GM18508 (cell line): ENCODE data around the gene NIPAL4.

ENCODE experiments used
- ATAC-seq: cut with Tn5 transposase; IDR thresholded peaks from one replicate; pipeline ENCODE4 v1.9.1; 2021; ENCODE audit warnings: moderate number of reproducible peaks; ENCODE audit not compliant: insufficient read depth, unreplicated experiment

The NIPAL4 gene

DNA sequence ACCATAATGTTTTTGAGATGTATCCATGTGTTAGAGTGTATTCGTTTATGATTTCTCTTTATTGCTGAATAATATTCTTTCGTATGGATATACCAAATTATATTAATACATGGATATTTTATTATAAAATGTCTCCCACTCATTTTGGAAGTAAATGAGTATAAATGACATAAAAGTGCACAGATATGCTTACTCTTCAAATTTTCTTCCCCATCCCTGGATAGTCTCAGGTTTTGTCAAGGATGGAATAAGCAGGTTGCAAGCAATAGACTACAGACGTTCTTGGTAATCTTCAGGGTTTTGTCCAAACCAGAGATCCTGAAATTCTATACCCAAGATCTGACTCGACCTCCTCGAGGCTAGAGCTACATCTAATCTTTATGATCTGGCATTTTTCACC is 50.7 kb downstream of the NIPAL4 start:
- no peak for ATAC-seq

DNA sequence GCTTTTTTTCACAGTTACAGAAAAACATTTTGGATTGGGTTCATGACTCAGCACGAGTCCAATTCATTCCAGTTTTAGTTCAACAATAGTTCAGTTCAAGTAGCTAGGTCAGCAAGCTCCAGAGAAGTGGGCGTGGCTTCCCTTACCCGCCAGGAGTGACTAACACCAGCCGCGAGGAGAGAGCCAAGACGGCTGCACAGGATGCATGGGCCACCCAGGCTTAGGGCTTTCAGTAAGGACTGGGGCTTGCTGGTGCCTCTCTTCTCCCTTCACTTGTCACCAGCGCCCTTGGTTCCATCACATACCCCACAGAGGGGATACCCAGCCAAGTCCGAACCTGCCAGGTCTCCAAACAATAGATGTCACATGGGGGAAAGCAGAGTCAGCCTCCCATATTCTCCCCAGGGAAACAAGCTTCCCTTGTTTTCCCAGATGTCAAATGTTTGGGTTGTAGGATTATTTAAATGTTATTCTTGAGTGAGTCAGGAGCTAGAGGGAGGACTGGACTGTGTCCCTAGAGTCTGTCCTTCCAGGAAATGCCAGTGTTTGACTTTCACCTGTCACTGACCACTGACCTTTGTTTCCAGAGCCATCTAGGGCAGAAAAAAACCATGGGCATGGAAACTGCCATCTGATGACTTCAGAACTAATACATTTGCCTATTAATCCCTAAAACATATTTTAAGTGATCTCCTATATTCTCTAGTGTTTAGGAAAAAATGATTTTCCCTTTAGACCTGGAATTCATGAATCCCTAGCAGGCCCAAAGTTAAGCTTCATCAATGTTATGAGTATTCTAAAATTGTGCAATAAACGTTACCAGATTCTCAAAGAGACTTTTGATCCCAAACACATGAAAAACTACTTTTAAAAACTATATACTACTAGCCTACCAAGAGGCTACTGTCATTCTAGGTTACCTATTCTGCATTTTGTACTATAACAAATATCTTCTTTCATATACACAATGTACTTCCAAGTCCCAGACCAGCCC is 51.9 kb downstream of the NIPAL4 start:
- no peak for ATAC-seq

DNA sequence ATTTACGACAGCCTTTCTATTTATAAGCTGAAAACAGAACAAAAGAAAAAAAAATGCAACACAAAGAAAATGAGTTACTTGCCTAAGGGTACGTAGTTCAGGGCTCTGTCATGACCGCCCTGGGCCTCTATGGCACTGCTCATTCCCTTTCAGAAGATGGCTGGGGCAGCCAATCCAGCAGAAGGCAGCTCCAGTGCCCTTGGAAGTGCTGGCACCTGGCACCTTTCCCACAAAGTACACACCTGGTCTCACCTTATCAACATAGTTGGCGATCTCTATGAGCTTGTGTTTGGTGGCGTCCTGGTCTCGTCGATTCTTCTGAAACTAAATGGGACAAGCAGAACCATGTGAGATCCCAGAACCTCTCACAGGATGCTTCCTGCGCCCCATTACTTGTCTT is 53.2 kb downstream of the NIPAL4 start:
- no peak for ATAC-seq

DNA sequence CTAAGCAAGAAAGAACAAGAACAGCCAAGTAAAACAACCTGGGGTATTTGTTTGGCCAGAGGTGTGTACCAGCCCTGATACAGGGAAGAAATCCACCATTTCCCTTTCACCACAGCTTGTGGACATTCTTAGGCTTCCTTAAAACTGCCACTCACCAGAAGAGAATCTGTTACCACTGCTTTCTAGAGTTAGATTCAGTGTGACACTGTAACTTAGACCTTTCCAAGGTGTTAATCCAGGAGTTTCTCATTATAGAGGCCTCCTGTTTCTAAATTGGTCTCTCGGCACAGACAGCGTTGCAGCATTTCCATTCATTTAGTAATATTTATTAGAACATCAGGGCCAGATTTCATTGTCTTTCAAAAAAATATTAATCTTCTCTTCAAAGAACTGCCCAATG is 55.0 kb downstream of the NIPAL4 start:
- ATAC-seq: no peak

DNA sequence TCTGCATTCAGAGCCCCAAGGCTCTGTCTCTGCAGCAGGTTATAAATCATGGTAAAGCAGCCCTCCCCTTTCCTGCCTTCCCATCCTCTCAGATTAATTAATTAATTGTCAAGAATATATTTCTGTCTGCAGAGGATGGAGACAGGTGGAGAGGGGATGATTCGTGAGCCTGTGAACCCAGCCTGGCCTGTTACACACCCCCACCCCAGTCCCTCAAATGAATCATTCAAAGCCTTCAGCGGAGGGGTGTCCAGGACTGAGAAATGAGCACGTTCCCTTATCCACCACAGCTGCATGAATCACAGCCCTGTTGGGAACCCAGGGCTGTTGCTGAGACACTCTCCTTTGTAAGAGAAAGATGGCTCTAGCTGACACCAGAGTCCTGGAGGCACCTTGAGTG is 56.0 kb downstream of the NIPAL4 start:
- no peak for ATAC-seq

DNA sequence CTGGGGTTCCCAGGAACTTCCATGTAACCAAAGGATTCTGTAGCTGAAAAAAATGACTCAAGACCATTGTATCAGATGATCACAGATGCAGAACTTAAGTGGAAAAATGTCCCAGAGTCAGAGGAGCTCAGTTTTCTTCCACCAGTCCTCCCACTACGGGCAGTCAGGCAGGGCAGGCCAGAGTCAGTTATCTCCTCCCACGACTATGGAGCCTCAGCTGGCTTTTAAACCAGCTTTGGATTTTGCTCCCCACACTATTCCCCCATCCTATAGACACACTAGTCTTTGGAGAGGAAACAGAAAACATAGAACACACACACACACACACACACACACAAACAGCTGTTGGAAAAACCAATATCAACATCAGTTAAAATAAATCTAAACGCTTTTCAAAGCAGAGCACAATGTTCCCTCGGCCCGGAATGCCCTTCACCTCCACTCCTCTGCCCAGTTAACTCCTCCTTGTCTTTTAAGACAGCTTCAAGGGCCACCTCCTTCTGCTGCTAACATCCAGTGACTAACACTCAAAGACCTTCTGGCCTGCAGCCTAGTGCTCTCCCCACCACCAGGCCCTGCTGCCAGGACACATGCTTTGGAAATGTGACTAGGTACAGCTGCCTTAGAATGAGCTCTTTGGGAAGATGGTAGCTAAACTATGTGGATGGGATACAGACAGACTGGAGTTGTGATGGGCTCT is 56.8 kb downstream of the NIPAL4 start:
- no peak for ATAC-seq

DNA sequence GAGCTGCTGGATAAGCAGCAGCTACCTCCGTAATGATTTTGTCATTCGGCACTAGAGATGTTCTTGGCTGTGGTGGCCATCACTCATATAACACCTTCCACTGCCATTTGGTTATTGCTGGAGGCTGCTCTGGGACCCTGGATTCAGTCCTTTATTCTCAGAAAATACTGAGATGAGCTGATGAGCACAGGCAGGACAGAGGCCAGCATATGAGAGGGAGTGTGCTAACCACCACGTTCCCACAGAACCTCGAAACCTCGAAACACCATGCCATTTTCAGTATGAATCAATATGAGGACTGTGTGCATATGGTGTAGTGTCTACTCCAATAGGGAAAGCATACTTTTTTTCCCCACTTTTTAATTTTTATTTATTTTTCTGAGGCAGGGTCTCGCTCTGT is 59.0 kb downstream of the NIPAL4 start:
- no peak for ATAC-seq

DNA sequence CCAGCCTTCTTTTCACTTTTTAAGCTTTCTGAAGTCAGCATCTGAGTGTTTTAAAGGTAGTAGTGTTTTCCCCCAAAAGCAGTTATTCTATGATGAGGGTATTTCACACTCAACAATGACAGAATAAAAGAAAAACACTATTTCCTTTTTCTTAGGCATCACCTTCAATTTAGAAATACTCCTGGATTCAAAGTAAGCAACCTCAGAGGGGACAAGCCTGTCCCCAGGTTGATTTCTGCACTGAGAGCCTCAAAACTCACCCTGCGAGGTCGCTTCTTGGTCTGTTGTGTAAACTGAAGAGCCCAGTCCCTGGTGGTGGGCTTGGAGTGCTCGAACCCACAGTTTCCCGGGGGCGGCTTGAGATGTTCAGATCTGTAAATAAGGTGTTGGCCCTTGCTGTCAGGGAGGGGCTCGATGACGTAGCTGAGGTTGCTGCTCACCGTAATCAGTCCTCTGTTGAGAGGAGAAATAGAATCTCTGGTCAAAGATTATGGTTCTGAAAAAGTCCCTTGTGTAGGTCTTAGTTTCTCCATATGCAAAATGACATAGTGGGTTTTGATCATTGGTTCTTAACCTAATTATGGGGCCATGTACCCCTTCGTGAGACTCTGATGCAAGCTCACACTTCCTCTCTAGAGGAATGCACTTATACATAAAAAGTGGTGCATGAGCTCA is 59.7 kb downstream of the NIPAL4 start:
- peak; percentile 67 for ATAC-seq

DNA sequence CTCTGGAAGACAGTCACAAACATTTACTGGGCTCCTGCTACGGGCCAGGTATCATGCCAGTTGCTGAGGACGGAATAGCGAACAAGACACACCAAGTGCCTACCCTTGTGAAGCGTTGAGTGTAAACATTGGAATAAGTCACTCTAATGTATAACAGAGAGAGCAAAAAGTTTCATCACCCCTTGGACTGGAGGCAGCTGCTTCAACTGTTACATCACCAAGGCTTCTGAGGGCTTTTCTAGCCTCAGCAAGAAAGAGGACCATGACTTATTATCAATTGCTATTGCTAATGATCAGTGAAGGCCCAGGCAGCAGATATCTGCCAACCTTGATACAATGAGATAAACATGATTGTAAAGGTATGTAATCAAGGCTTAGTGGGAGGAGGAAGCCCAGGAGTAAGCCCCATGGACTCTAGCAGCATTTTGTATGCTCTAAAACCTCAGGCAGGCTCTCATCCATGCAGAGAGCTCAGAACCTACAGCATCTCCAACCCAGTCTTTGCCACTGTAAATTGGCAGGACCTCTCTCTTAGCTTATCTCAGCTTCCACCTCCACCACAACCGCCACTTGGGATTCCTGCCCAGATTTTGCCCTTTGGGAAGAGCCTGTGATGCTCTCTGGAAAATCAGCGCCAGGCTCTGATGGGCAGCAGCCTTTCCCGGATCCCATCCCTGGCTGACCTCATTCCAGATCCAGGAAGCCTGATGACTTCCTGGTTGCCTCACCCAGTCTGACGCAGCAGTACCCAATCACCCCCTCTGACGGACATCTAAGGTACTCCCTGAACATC is 61.1 kb downstream of the NIPAL4 start:
- no peak for ATAC-seq

DNA sequence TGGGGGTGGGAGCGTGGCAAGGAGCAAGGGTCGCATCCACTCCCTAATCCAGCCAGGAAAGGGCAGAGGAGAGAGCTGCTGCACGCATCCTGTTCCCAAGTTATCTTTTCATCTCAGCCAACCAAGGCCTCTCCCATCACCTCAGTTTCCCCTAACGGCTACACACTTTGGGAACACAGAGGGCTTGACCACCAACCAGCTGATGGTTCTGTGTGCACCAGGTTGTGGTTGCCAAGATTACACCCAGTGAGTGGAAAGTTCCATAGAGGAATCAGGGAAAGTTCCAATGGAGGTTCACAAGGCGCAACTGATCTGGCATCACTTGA is 61.7 kb downstream of the NIPAL4 start:
- no peak for ATAC-seq

DNA sequence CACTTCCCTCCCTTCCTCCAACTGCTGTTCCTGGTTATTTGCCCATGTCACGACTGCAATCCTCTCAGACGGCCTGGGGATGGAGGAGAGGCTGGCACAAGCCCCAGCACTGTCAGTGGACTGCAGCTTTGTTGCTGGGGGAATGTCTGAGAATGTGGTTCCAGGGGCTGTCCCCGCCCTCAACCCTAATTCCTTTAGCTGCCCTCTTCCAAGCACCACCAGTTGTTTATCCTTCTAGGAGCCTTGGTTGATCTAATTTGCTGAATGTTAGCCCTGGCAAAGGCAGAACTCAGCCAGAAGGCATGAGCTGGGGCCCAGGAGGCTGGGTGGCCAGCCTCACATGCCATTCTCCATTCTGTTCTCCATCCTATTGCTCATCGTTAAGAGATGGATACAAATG is 64.0 kb downstream of the NIPAL4 start:
- ATAC-seq: no peak
